GM18909 (cell line): ENCODE results near the gene PLCD1.
A peak's percentile ranks its signal among the peaks of the same experiment; 100 is the strongest.
"Not testable (repeated sequence)": the region's sequence is repeated elsewhere in the genome, so short reads cannot be mapped to it uniquely, and the experiment has no call there.

Source experiments
- ATAC-seq: cut with Tn5 transposase; IDR thresholded peaks from one replicate; pipeline ENCODE4 v1.9.1; 2021; ENCODE audit warnings: mild to moderate bottlenecking; ENCODE audit not compliant: unreplicated experiment, poor library complexity

PLCD1 gene

DNA sequence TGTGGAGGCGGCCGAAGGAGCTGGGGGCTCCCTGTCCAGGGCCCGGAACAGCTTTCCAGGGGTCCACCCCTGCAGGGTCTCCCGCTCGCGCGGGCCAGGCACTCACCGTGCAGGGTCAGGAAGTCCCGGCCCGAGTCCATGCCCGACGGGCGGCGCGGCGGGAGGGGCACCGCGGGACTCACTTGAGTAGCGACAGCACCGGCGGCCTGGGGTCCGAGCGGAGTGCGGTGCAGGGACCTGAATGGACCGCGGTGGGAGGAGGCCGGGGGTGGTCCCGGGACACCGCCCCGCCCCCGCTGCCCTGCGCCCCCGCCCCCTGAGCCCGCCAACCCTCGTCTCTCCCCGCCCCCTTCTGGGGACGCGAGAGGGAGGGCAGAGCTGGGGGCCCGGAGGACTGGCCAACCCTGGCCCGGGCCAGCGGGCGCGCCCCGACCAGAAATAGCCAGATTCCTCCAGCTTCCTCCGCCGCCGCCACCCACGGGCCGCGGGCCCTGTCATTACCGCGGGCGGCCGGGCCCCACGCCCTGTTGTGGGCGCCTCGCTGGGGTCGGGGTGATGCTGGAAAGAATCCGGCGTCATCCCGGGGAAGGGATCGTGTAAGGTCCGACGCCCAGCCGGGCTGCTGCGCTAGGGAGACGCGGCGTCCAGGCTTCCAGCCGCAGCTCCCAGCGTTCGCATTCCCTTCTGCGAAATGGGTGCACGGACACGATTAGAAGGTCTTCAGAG, at the start of gene PLCD1:
Gene PLCD1, minus strand, starts transcription at position 243 of the 726 bp plus-strand sequence. Its CDS starts 103 bp downstream, at position 140.
- ATAC-seq, result no peak

DNA sequence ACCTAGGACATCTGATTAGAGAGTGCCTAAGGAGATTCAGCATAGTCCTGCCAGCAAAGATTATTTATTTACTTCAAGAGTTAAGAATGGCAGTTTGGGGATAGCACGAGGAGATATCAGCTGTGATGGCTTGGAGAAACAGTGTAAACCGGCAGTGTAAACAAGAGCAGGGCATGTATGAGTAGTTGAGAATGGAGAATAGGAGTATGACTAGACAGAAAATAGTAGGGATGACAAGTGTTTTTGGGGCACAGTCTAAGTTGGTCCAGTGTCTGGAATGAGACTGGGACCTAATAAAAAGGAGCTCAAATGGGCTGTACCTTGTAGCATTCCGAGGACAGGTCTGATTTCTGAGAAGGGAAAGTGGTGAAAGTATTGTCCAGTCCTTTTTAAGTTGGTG, 47.6 kb upstream of the PLCD1 start:
- ATAC-seq, result not testable (repeated sequence)

DNA sequence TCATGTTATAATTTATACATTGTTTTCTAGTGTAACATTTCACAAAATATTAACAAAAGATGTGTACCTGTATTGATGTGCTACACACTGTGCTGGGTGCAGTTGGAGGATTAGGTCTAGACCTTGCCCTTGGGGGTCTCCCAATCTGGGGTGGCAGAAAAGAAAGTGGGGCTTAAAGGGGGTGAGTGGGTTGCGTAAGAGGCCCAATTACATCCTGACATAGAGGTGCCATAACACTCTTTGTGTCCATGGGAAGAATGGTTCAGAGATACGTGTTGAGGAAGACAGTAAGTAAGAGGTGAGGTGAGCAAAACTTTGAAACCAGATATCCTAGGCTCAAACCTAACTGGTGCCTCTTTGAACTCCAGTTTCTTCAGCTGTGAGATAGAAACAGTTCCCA, 40.6 kb upstream of the PLCD1 start:
- no peak for ATAC-seq

DNA sequence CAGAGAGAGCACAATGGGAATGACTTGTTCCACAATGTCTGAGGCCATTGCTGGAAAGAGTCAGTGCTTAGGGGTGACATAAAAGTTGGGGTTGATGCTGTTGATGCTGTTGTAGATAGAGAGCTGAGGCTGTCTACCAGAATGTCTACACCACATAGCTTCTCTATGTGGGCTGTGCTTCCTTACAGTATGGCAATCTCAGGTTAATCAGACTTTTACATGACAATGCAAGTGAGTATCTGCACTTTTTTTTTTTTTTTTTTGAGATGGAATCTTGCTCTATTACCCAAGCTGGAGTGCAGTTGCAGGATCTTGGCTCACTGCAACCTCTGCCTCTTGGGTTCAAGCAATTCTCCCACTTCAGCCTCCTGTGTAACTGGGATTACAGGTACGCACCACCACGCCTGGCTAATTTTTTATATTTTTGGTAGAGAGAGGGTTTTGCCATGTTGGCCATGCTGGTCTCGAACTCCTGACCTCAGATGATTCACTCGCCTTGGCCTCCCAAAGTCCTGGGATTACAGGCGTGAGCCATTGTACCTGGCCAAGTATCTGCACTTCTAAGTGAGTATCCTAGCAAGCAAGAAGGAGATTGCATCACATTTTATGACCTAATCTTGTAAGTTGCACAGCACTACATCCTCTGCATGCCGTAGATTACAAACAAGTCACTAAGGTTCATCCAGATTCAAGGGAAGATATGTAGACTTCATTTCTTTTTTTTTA, 38.2 kb upstream of the PLCD1 start:
- no peak for ATAC-seq

DNA sequence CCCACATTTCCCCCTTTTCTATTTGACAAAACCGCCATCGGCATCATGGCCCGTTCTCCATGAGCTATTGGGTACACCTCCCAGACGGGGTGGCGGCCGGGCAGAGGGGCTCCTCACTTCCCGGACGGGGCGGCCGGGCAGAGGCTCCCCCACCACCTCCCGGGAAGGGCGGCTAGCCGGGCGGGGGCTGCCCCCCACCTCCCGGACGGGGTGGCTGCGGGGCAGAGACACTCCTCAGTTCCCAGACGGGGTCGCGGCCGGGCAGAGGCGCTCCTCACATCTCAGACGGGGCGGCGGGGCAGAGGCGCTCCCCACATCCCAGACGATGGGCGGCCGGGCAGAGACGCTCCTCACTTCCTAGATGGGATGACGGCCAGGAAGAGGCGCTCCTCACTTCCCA, 35.0 kb upstream of the PLCD1 start:
- not testable (repeated sequence) for ATAC-seq

DNA sequence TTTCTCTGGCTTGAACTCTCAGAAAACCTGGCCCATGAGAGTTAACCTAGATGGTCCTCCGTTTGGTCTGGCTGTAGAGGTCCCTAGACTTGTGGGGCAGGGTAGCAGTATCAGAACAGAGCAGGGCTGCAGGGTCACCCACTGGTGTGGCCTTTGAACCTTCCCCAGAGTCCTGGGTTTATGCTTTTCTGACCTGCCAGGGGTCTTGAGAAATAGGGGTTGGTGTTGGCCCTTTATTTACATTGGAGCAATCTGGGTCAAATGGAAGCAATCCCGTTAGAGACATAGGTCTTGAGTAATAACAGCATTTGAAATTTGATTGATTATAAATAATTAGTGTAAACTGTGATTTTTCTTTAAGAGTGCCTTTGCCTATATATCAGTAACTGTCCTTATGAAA, 33.4 kb upstream of the PLCD1 start:
- ATAC-seq, result no peak

DNA sequence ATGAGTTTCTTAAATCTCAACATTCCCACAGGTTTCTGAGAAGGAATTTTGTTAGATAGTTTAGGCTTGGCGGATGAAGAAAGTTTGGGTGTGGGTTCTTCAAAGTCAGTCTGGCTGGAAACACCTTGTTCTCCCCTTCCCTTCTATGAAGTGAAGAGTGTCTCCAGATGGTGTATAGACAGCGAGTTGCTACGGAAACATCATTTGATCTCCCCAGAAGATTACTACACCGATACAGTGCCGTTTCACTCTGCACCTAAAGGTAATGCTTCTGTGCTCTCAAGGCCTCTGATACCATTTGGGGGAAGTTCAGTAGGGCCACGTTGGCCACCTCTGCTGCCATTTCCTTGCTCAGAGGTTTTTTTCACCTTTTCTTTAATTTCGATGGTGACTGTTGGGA, 30.1 kb upstream of the PLCD1 start:
- ATAC-seq, result no peak

DNA sequence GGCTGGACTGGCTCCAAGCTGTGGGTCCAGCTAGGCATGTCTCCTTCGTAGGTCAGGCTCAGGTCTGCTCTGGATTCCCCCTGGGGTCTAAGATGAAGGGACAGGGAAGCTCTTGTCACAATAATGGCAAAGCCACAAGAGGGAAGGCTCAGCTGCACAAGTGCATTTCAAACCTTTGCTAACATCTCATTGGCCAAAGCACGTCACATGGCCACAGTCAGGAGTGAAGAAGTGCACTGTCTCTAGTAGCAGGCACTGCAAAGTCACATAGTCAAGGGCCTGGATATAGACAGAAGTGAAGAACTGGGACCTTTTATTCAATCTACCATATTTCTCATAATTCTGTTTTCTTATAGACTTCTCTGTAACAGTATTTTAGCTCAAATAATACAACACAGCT, 29.7 kb upstream of the PLCD1 start:
- no peak for ATAC-seq

DNA sequence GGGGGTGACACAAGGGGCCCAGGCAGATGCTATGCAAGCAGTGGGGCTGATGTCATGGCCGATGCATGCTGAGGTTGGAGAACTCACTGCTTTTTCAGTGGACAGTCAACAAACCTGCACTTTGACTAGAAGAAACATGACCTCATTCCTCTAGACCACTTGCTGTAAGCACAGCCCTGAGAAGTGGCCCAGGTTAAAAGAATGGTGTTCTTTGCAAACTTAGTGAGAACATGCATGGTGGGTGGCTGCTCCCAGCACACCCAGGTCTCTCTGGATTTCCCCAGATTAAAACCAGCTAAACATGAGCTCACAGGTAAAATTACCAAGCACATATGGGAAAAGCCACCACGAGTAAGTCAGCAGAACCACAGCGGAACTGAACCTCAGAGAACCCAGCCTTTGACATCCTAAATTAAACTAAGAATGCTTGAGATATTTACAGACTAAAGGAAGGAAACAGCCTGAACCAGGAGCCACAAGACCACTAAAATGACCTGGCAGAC, 25.1 kb upstream of the PLCD1 start:
- no peak for ATAC-seq

DNA sequence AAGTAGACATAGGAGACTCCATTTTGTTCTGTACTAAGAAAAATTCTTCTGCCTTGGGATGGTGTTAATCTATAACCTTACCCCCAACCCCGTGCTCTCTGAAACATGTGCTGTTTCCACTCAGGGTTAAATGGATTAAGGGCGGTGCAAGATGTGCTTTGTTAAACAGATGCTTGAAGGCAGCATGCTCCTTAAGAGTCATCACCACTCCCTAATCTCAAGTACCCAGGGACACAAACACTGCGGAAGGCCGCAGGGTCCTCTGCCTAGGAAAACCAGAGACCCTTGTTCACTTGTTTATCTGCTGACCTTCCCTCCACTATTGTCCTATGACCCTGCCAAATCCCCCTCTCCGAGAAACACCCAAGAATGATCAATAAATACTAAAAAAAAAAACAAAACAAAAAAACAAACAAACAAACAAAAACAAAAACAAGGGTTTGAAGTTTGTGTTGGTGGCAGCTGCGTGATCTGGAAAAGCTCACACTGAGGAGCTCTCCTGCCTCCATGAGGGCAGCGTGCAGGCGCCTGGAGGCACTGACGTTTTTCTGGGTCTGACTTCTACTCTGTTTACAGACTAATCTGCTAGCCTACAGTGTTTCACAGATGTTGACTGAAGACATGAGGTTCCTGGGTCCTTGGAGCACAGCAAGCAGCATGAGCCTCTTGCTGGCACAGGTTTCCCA, 24.5 kb upstream of the PLCD1 start:
- not testable (repeated sequence) for ATAC-seq

DNA sequence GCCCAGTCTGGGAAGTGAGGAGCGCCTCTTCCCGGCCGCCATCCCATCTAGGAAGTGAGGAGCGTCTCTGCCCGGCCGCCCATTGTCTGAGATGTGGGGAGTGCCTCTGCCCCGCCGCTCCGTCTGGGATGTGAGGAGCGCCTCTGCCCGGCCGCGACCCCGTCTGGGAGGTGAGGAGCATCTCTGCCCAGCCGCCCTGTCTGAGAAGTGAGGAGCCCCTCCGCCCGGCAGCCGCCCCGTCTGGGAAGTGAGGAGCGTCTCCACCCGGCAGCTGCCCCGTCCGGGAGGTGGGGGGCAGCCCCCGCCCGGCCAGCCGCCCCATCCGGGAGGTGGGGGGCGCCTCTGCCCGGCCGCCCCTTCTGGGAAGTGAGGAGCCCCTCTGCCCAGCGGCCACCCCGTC, 23.8 kb upstream of the PLCD1 start:
- not testable (repeated sequence) for ATAC-seq

DNA sequence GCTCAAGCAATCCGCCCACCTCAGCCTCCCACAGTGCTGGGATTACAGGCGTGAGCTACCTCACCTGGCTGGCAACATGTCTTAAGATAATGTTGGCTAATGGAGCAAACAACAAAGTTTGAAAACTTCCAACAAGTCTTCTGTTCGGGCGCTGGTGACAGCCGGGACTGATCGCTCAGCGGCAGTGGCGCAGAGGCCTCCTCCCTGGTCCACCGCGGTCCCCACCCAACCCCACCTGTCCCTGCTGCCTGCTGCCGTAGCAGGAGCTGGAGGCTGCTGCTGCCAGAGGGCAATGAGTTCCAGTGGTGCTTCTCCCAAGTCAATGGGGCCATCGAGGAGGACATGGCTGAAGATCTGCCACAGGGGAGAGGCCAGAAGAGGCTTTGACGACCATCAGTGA, 21.7 kb upstream of the PLCD1 start:
- ATAC-seq, result no peak

DNA sequence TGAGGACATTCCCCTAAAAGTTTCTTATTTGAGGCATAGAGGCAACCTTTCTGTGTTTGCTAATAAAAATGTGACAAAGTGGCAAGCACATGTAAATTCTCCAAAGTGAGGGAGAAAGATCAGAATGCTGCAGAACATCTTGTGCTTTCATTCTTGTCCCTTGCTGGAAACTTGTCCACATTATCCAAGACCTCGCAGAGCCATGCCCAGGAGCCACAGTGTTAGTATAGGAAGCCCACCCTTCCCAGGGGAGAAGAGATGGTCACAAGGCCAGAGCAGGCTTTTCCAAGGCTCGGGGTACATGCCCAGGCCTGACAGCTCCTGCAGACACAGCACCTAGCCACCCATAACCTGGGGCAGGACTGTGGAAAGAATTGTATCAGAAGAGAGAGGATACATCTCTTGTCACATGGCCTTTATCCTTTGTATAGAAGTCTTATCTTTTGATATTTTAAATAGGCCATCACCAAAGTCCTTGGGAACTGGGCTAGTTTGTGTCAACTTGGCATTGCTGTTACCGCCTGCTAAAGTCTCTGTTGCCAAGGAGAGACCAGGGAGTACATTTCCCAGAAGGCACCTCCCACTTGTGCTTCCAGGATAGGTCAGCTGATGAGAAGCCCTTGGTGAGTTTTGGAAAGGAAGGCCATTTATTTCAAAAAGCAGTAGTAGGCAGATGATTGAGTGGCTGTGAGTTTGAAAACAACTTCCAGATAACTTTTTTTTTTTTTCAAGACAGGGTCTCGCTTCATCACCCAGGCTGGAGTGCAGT, 20.1 kb upstream of the PLCD1 start:
- no peak for ATAC-seq

DNA sequence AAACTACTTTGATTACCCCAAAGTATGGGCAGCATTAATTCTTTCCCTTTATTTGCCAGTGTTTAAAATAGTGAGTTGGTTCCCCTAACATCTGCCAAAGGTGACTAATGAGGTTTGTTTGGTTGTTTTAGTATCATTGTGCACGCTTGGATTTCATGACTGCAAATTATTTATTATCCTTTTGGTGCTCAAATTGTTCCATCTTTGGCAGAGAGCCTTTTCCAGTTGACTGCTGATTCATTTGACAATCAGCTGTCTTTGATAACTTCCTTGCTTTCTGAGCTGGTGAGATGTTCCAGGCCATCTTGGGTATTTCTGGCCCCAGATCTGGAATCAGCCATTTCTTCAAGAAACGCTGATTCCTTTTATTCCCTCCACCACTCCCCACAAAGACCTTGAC, 18.5 kb upstream of the PLCD1 start:
- ATAC-seq, result no peak

DNA sequence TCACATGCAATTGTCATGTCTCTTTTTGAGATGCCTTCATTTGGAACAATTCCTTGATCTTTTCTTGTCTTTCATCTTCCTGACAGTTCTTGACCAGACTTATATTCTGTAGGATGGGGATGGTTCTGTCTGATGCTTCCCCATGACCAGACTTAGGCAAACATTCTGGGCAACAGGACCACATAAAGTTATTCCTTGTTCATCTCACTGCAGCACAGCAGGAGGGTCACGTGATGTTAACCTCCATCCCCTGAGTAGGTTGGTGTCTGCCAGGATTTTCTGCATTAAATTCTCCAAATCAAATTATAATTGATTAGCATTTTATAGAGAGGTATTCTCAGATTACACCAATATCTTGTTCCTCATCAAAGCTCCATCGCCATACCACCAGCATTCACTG, 17.4 kb upstream of the PLCD1 start:
- ATAC-seq, result no peak

DNA sequence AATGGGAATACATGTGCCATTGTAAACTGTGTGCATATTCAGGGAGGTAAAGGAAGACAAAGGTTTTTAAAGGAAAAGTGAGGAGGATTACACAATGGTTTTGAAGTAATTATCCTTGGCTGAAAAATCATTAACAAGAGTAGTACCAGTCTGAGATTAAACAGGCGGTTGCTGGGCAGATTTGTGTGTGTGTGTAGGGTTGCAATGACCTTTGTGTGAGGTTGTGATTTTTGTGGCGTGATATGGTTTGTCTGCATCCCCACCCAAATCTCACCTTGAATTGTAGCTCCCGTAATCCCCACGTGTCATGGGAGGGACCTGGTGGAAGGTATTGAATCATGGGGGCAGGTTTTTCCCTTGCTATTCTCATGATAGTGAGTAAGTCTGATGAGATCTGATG, 16.6 kb upstream of the PLCD1 start:
- no peak for ATAC-seq

DNA sequence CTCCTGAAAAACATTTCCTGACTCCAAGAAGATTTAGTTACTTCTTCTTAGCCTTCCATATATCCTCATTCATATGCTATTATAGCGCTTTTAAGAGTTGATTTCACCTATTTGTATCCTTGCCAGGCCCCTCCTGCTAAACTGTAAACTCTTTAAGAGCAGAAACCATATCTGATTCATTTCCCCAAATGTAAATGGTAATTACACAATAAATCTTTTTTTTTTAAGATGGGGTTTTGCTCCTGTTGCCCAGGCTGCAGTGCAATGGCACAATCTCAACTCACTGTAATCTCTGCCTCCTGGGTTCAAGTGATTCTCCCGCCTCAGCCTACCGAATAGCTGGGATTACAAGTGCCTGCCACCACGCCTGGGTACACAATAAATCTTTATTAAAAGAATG, 14.0 kb upstream of the PLCD1 start:
- no peak for ATAC-seq

DNA sequence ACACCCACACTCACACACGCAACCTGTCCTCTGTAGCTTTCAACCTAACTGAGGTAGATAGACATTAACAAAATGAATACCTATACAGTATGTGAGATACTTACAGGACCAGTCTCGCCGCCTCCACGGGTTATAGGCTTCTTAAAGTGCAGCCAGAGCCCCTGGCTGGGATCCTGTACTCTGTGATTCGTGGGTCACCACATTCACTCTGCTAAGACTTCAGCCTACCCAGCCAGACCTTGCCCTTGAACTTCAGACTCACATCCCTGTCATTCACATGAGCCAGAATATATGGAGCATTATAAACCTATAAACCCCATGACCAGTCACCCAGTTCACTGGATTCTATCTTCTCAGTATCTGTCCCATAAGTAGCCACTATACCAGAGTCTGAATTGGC, 11.0 kb upstream of the PLCD1 start:
- ATAC-seq, result no peak

DNA sequence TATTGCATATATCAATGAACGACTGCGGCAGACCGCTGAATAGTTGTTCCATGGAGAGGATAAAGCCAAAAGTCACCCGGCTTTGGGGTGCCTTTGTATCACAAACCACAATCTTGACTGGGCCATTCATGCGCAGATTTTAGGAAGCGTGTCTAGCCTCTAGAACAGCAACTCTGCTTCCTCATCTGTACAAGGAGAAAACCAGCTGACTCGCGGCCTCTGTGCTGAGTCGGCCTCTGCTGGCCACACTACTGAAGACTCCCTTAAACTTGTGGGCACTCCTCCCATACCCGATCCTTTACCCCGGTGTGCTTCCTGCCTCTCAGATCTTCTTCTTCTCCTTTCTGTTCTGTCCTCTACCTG, 10.4 kb upstream of the PLCD1 start:
- peak; percentile 60 for ATAC-seq

DNA sequence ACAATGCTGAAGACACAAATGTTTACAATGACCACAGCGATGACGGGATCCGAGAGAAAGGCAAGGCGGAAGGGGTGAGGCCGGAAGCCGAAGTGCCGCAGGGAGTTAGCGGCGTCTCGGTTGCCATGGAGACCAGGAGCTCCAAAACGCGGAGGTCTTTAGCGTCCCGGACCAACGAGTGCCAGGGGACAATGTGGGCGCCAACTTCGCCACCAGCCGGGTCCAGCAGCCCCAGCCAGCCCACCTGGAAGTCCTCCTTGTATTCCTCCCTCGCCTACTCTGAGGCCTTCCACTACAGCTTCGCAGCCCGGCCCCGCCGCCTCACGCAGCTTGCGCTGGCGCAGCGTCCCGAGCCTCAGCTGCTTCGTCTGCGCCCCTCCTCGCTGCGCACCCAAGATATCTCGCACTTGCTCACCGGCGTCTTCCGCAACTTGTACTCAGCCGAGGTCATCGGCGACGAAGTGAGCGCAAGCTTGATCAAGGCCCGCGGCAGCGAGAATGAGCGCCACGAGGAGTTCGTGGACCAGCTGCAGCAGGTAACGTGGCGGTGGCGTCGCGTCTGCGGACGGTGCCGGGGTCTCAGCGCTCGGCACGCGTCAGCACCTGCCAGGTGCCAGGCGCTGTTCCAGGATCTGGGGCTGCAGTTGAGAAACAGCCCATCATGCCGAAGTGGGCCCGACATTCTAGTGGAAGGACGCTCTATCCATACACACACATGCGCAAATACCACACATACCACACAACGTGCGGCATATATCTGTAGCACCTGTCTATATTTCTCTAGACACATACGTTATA, 9.9 kb upstream of the PLCD1 start, which contains the start of gene DLEC1:
Gene DLEC1, plus strand, starts transcription at position 108 of the 798 bp plus-strand sequence. Its CDS starts 18 bp downstream, at position 126.
- ATAC-seq, result peak; percentile 86
